Psoas muscle (tissue), 7 donors: ENCODE data around the gene SPACA6. TPM values are rescaled to one million over a fixed set of nuclear protein-coding genes. Genes with fewer than 3 reads are reported as not detected.

Source experiments
- polyA plus RNA-seq, 3 donors: library from polyadenylated mRNA; stranded (reverse); fragments of 200-250 nt; gene quantifications; one replicate each; pipeline ENCODE4 v1.2.3, GENCODE V29; 2013
- total RNA-seq, 4 donors: library from RNA; stranded (reverse); fragmentation: NEBNext Ultra II Directional in 2 of 4; extraction: Animal tissue kit (Norgen Biotek cat#: 25700) in 2 of 4; gene quantifications; one replicate each; pipeline versions ENCODE4 v1.2.1 to v1.2.4, GENCODE V29; 2021 to 2023
- donor health status: healthy with polysubstance abuse.
- donor health status: DM: no; HTN: no; CAD: no; lungs with moderate emphysema.
- donor health status: Bipolar disorder and iron deficiency.
- donor health status: healthy.
- donor health status: DM: no; HTN: no; CAD: no.
- donor health status: DM: no; HTN: no; CAD: no.
- donor health status: DM: yes; HTN: yes; CAD: no.

SPACA6 gene
- total and polyA plus RNA-seq, 7 donors, result 1.5 to 5.2 (median 3.1) TPM

Other genes starting within 250 kb of the SPACA6 start
- gene SIGLEC8, start 234.9 kb upstream of the SPACA6 start, total RNA-seq, result under 1 TPM in 2 of 4 donors, not detected in 2; 0.13 to 0.14 TPM
- under 1 TPM in 2 of 3 donors, not detected in 1; 0.03 to 0.09 TPM for gene SIGLEC8, start 234.9 kb upstream of the SPACA6 start, polyA plus RNA-seq
- not detected for gene CEACAM18, start 214.8 kb upstream of the SPACA6 start, total RNA-seq
- gene CEACAM18, start 214.8 kb upstream of the SPACA6 start, polyA plus RNA-seq, result not detected
- under 1 TPM in 3 of 4 donors, not detected in 1; 0.13 to 0.20 (median 0.13) TPM for gene SIGLEC12, start 191.5 kb upstream of the SPACA6 start, total RNA-seq
- gene SIGLEC12, start 191.5 kb upstream of the SPACA6 start, polyA plus RNA-seq, result under 1 TPM in 2 of 3 donors, not detected in 1; 0.05 to 0.11 TPM
- under 1 TPM; 0.20 to 0.40 (median 0.27) TPM for gene SIGLEC6, start 161.7 kb upstream of the SPACA6 start, total RNA-seq
- gene SIGLEC6, start 161.7 kb upstream of the SPACA6 start, polyA plus RNA-seq, result under 1 TPM in 1 of 3 donors, not detected in 2; 0.03 TPM
- 1 to 10 TPM; 4.4 to 8.9 (median 6.7) TPM for gene ZNF175, start 122.0 kb upstream of the SPACA6 start, total RNA-seq
- 1 to 10 TPM; 2.3 to 6.2 (median 3.0) TPM for gene ZNF175, start 122.0 kb upstream of the SPACA6 start, polyA plus RNA-seq
- under 1 TPM in 2 of 4 donors, not detected in 2; 0.56 to 0.65 TPM for gene SIGLEC5, start 62.9 kb upstream of the SPACA6 start, total RNA-seq
- under 1 TPM in 1 of 3 donors, not detected in 2; 0.01 TPM for gene SIGLEC5, start 62.9 kb upstream of the SPACA6 start, polyA plus RNA-seq
- 1 to 10 TPM in 3 of 4 donors, under 1 TPM in 1; 0.93 to 1.9 (median 1.1) TPM for gene SIGLEC14, start 46.5 kb upstream of the SPACA6 start, total RNA-seq
- under 1 TPM; 0.07 to 0.49 (median 0.10) TPM for gene SIGLEC14, start 46.5 kb upstream of the SPACA6 start, polyA plus RNA-seq
- under 1 TPM in 2 of 4 donors, not detected in 2; 0.32 to 0.46 TPM for gene HAS1, start 30.7 kb downstream of the SPACA6 start, total RNA-seq
- gene HAS1, start 30.7 kb downstream of the SPACA6 start, polyA plus RNA-seq, result under 1 TPM; 0.04 to 0.25 (median 0.04) TPM
- 1 to 10 TPM; 1.5 to 6.7 (median 3.5) TPM for gene FPR1, start 58.5 kb downstream of the SPACA6 start, total RNA-seq
- gene FPR1, start 58.5 kb downstream of the SPACA6 start, polyA plus RNA-seq, result 1 to 10 TPM in 1 of 3 donors, under 1 TPM in 2; 0.45 to 2.1 (median 0.55) TPM
- gene FPR2, start 67.8 kb downstream of the SPACA6 start, total RNA-seq, result under 1 TPM; 0.30 to 0.98 (median 0.68) TPM
- gene FPR2, start 67.8 kb downstream of the SPACA6 start, polyA plus RNA-seq, result under 1 TPM; 0.06 to 0.21 (median 0.08) TPM
- 1 to 10 TPM; 1.2 to 2.3 (median 1.8) TPM for gene FPR3, start 101.8 kb downstream of the SPACA6 start, total RNA-seq
- under 1 TPM; 0.27 to 0.66 (median 0.32) TPM for gene FPR3, start 101.8 kb downstream of the SPACA6 start, polyA plus RNA-seq
- gene ZNF577, start 194.6 kb downstream of the SPACA6 start, total RNA-seq, result 1 to 10 TPM; 3.9 to 9.1 (median 5.3) TPM
- gene ZNF577, start 194.6 kb downstream of the SPACA6 start, polyA plus RNA-seq, result 10 to 100 TPM in 1 of 3 donors, 1 to 10 TPM in 2; 3.1 to 10.4 (median 5.1) TPM
- 1 to 10 TPM; 4.2 to 6.0 (median 4.9) TPM for gene ZNF649, start 211.7 kb downstream of the SPACA6 start, total RNA-seq
- gene ZNF649, start 211.7 kb downstream of the SPACA6 start, polyA plus RNA-seq, result 1 to 10 TPM; 2.9 to 6.0 (median 3.6) TPM
- gene ZNF613, start 234.1 kb downstream of the SPACA6 start, total RNA-seq, result 1 to 10 TPM; 1.7 to 3.6 (median 2.3) TPM
- gene ZNF613, start 234.1 kb downstream of the SPACA6 start, polyA plus RNA-seq, result 1 to 10 TPM; 1.7 to 4.5 (median 2.3) TPM